ENCODE data around the gene CHST3.

DNA sequence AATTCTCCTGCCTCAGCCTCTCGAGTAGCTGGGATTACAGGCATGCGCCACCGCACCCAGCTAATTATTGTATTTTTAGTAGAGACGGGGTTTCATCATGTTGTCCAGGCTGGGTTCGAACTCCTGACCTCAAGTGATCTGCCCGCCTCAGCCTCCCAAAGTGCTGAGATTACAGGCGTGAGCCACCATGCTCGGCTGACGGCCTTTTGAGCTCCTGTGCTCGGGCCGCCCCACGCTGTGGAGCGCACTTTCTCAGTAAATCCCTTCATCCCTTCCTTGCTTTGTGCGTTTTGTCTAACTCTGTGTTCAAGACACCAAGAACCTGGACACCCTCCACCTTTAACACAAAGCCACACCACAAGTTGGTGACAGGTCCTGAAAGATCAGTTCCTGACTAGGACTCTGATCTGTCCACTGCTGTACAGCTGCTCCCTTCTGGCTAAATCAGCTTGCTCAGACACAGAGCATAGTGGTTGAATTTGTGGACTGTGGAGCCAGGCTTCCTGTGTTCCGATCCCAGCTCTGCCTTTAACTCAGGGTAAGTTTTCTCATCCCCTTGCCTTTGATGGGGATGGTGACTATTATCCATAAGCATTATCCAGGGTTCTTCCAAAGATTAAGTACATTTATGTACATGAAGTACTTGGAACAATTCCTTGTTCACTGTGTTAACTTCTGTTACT, 20.1 kb downstream of the CHST3 start:
- TF ChIP-seq, protein P1, sequence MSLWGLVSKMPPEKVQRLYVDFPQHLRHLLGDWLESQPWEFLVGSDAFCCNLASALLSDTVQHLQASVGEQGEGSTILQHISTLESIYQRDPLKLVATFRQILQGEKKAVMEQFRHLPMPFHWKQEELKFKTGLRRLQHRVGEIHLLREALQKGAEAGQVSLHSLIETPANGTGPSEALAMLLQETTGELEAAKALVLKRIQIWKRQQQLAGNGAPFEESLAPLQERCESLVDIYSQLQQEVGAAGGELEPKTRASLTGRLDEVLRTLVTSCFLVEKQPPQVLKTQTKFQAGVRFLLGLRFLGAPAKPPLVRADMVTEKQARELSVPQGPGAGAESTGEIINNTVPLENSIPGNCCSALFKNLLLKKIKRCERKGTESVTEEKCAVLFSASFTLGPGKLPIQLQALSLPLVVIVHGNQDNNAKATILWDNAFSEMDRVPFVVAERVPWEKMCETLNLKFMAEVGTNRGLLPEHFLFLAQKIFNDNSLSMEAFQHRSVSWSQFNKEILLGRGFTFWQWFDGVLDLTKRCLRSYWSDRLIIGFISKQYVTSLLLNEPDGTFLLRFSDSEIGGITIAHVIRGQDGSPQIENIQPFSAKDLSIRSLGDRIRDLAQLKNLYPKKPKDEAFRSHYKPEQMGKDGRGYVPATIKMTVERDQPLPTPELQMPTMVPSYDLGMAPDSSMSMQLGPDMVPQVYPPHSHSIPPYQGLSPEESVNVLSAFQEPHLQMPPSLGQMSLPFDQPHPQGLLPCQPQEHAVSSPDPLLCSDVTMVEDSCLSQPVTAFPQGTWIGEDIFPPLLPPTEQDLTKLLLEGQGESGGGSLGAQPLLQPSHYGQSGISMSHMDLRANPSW (CRISPR knock-in tag; IDR thresholded peaks at IDR 0.05): no peak
- no peak for TF ChIP-seq POLR2A (conservative IDR thresholded peaks at IDR 0.05)
- no peak for TF ChIP-seq HMG20A (CRISPR knock-in tag; conservative IDR thresholded peaks at IDR 0.05)
- no peak for TF ChIP-seq NFIC (IDR thresholded peaks at IDR 0.05)
- TF ChIP-seq, protein P2, sequence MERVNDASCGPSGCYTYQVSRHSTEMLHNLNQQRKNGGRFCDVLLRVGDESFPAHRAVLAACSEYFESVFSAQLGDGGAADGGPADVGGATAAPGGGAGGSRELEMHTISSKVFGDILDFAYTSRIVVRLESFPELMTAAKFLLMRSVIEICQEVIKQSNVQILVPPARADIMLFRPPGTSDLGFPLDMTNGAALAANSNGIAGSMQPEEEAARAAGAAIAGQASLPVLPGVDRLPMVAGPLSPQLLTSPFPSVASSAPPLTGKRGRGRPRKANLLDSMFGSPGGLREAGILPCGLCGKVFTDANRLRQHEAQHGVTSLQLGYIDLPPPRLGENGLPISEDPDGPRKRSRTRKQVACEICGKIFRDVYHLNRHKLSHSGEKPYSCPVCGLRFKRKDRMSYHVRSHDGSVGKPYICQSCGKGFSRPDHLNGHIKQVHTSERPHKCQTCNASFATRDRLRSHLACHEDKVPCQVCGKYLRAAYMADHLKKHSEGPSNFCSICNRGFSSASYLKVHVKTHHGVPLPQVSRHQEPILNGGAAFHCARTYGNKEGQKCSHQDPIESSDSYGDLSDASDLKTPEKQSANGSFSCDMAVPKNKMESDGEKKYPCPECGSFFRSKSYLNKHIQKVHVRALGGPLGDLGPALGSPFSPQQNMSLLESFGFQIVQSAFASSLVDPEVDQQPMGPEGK (CRISPR knock-in tag; IDR thresholded peaks at IDR 0.05; ENCODE audit: borderline replicate concordance): no peak
- no peak for TF ChIP-seq ZNF449 (CRISPR knock-in tag; IDR thresholded peaks at IDR 0.05)
- no peak for TF ChIP-seq ZNF274 (IDR thresholded peaks at IDR 0.05; ENCODE audit: borderline replicate concordance, low read depth, low read length)
- no peak for TF ChIP-seq TAF7 (tag; IDR thresholded peaks at IDR 0.05)
- no peak for TF ChIP-seq FOXJ3 (CRISPR knock-in tag; IDR thresholded peaks at IDR 0.05)
- TF ChIP-seq, protein P3, sequence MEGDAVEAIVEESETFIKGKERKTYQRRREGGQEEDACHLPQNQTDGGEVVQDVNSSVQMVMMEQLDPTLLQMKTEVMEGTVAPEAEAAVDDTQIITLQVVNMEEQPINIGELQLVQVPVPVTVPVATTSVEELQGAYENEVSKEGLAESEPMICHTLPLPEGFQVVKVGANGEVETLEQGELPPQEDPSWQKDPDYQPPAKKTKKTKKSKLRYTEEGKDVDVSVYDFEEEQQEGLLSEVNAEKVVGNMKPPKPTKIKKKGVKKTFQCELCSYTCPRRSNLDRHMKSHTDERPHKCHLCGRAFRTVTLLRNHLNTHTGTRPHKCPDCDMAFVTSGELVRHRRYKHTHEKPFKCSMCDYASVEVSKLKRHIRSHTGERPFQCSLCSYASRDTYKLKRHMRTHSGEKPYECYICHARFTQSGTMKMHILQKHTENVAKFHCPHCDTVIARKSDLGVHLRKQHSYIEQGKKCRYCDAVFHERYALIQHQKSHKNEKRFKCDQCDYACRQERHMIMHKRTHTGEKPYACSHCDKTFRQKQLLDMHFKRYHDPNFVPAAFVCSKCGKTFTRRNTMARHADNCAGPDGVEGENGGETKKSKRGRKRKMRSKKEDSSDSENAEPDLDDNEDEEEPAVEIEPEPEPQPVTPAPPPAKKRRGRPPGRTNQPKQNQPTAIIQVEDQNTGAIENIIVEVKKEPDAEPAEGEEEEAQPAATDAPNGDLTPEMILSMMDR (IDR thresholded peaks at IDR 0.05 in 2 of 3, conservative IDR thresholded peaks at IDR 0.05 in 1 of 3; ENCODE audit: insufficient read depth in 2 of 3, low read depth in 1 of 3, low read length in 3 of 3): no peak
- TF ChIP-seq FOXM1 (IDR thresholded peaks at IDR 0.05; ENCODE audit: low read depth): no peak
- no peak for TF ChIP-seq FOXM1 (CRISPR knock-in tag; IDR thresholded peaks at IDR 0.05; ENCODE audit: low read depth)
- TF ChIP-seq RAD51 (IDR thresholded peaks at IDR 0.05; ENCODE audit: borderline replicate concordance, low read depth): no peak

All from K562 (cell line).